Kidney (tissue), 14 donors: ENCODE measurements around the gene C16orf74. TPM values are rescaled to one million over a fixed set of nuclear protein-coding genes. Genes with fewer than 3 reads are reported as not detected.
A peak's percentile ranks its signal among the peaks of the same experiment; 100 is the strongest.

Source experiments
- DNase-seq, 5 donors: peaks; one replicate each; pipeline ENCODE4 v3.0.0-alpha.2; 2013 to 2020
- FAIRE-seq: peaks from 2 replicates; lab custom pipeline; 2012; peaks lifted over from hg19 to GRCh38; lab: Jason Lieb, UNC
- H3K27ac ChIP-seq, 2 donors: one replicate each; pipeline ENCODE4 v1.7.0; 2013; ENCODE audit warnings: low read depth in 2 of 2, low read length in 2 of 2, inconsistent platforms in 1 of 2
- H3K27me3 ChIP-seq: one replicate; pipeline ENCODE4 v1.7.1; 2013; ENCODE audit warnings: low read length, inconsistent platforms; ENCODE audit not compliant: control insufficient read depth, insufficient read depth
- H3K36me3 ChIP-seq, 3 donors: one replicate each; pipeline versions ENCODE4 v1.7.0 to v1.7.1; 2013; ENCODE audit warnings: low read length in 3 of 3, control low read depth in 1 of 3, inconsistent platforms in 1 of 3; ENCODE audit not compliant: insufficient read depth in 3 of 3, control insufficient read depth in 2 of 3
- H3K4me1 ChIP-seq, 3 donors: one replicate each; pipeline versions ENCODE4 v1.7.0 to v1.7.1; 2013; ENCODE audit warnings: low read length in 3 of 3, inconsistent platforms in 1 of 3, low read depth in 1 of 3; ENCODE audit not compliant: control insufficient read depth in 2 of 3, insufficient read depth in 2 of 3
- H3K4me3 ChIP-seq, 3 donors: one replicate each; pipeline versions ENCODE4 v1.7.0 to v1.8.1; 2013; ENCODE audit warnings: low read length in 3 of 3, control low read depth in 1 of 3, inconsistent platforms in 1 of 3
- H3K9ac ChIP-seq, 3 donors: one replicate each; pipeline versions ENCODE4 v1.7.0 to v1.7.1; 2013; ENCODE audit warnings: low read length in 3 of 3, control low read depth in 1 of 3, inconsistent platforms in 1 of 3
- H3K9me3 ChIP-seq, 3 donors: one replicate each; pipeline versions ENCODE4 v1.7.0 to v1.7.1; 2013; ENCODE audit warnings: low read length in 3 of 3, control low read depth in 1 of 3, inconsistent platforms in 1 of 3; ENCODE audit not compliant: control insufficient read depth in 2 of 3, insufficient read depth in 1 of 3
- intact Hi-C: fragments of 100-400 bp; cut with DNase I; formaldehyde crosslinking; loops from one replicate; pipeline ENCODE4 v1.11.1; 2022
- polyA plus RNA-seq: library from polyadenylated mRNA; stranded (reverse); fragments of 350-450 nt; fragmentation: Illumina TruSeq; extraction: RNeasy Lipid Tissue Mini Kit (QIAGEN cat#74804); gene quantifications from one replicate; pipeline ENCODE4 v1.2.3, GENCODE V29; 2014; ENCODE audit warnings: low read depth, low replicate concordance; ENCODE audit not compliant: insufficient read depth
- total RNA-seq: library from RNA; stranded (reverse); fragmentation: NEBNext Ultra II Directional; extraction: Animal tissue kit (Norgen Biotek cat#: 25700); gene quantifications from one replicate; pipeline ENCODE4 v1.2.1, GENCODE V29; 2021
- TF ChIP-seq, protein P1 (sequence below): IDR thresholded peaks from 3 replicates; pipeline ENCODE4 v1.5.1; 2012; ENCODE audit warnings: mild to moderate bottlenecking, moderate library complexity, borderline replicate concordance; ENCODE audit not compliant: insufficient read depth; ENCODE audit errors: extremely low read depth
- donor health status: control.
- donor health status: control.
- donor health status: control.
- donor health status: control.
- donor health status: control.
- donor health status: DM: yes; HTN: yes; CAD: no.
- donor health status: Normal renal cell carcinoma (clear cell type).

Gene C16orf74
- total and polyA plus RNA-seq, 2 donors from 2014 or later = 3.5 to 4.6 TPM

DNA sequence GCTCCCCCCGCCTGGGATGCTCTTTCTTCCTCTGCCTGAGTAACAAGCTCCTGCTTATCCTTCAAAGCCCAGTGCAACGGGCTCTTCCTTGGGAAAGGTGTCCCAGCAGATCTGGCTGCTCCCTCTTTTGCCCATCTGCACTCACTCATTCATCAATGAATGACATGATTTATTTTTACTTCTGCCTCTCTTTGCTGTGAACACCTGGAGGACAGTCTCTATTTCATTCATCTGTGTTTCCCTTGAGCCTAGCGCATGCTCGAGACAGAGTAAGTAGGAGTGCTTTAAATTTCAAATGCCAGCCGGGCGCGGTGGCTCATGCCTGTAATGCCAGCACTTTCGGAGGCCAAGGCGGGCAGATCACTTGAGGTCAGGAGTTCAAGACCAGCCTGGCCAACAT, 40.2 kb downstream of the C16orf74 start:
- DNase-seq (peak in 3 of 5 donors; percentile 54 to 59 (median 55)), FAIRE-seq (no peak)
- H3K27me3 ChIP-seq = no peaks in the 10 kb centered on the region
- TF ChIP-seq, protein P1, sequence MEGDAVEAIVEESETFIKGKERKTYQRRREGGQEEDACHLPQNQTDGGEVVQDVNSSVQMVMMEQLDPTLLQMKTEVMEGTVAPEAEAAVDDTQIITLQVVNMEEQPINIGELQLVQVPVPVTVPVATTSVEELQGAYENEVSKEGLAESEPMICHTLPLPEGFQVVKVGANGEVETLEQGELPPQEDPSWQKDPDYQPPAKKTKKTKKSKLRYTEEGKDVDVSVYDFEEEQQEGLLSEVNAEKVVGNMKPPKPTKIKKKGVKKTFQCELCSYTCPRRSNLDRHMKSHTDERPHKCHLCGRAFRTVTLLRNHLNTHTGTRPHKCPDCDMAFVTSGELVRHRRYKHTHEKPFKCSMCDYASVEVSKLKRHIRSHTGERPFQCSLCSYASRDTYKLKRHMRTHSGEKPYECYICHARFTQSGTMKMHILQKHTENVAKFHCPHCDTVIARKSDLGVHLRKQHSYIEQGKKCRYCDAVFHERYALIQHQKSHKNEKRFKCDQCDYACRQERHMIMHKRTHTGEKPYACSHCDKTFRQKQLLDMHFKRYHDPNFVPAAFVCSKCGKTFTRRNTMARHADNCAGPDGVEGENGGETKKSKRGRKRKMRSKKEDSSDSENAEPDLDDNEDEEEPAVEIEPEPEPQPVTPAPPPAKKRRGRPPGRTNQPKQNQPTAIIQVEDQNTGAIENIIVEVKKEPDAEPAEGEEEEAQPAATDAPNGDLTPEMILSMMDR = no peak
- H3K27ac ChIP-seq = no peak overlapping the region
- H3K9ac ChIP-seq = no peak overlapping the region
- peaks cover 0 to 3% (median 0%) of the 10 kb centered on the region in 3 donors for H3K4me1 ChIP-seq
- H3K36me3 ChIP-seq = no peaks in the 10 kb centered on the region
- peaks cover 0 to 8% (median 1%) of the 10 kb centered on the region in 3 donors for H3K9me3 ChIP-seq
- H3K4me3 ChIP-seq = no peak overlapping the region
- intact Hi-C loops = no loop called here

DNA sequence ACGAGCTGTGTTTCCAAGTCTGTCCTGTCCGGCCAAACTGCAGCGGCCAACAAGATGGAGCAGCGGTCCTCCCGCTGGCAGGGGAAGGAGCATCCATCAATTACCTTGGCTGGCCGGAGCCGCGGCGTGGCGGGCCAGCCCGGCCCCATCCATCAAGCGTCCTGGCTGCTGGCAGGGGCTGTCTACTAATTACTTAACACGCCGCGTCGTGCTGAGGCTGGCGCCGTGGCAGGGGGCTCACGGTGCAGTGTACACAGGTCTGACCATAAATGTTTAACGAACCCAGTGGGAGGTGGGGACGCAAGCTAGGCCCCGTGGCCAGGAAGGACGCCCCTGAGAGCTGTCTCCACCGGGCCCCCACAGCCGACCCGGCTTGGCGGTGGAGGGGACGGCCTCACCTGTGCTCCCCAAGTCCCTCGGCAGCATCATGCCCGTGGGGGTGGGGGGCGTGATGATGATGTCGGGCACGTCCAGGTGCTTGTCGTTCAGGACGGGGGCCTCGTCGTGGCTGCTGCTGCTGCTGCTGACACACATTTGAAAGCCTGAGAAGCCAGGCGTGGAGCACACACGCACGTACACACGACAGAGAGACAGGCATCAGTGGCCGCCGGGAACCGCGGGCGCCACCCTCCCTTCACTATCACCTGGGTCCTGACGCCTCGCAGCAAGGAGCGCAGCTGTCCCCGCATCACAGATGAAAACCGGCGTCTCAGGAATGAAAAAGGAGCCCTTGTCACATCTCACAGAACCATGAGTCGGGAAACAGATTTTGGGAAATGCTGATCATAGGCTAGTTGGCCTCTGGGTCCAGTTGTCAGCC, 40.9 kb downstream of the C16orf74 start:
- Histone ChIP-seq H3K27ac (no peak overlapping the region), H3K36me3 (no peaks in the 10 kb centered on the region), H3K4me3 (no peak overlapping the region), H3K4me1 (no peaks in the 10 kb centered on the region), H3K9me3 (peaks cover 0 to 8% (median 1%) of the 10 kb centered on the region in 3 donors), H3K27me3 (no peaks in the 10 kb centered on the region), H3K9ac (no peak overlapping the region)
- TF ChIP-seq, protein P1 = no peak
- FAIRE-seq (no peak), DNase-seq (peak in 2 of 5 donors; percentile 59 to 64)
- intact Hi-C loops = no loop called here

DNA sequence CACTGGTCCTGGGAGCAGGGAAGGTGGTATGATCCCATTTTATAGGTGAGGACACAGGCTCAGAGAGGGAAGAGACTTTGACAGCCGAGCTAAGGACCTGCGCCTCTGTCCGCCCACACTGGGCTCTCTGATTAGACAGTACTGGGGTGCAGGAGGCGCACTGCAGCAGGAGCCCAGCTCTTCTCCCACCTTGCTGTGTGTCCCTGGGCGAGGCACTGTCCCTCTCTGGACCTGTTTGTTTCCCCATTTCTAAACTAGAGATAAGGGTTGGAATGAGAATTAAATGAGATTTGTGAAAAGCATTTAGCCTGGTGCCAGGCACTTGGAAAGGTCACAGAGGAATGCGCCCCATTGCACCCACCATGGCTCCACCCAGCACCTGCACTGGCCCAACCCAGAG, 42.6 kb downstream of the C16orf74 start:
- FAIRE-seq = no peak
- no peak overlapping the region for H3K27ac ChIP-seq
- no peaks in the 10 kb centered on the region for H3K36me3 ChIP-seq
- H3K4me1 ChIP-seq = no peaks in the 10 kb centered on the region
- H3K4me3 ChIP-seq = no peak overlapping the region
- no peaks in the 10 kb centered on the region for H3K27me3 ChIP-seq
- peaks cover 0 to 8% (median 1%) of the 10 kb centered on the region in 3 donors for H3K9me3 ChIP-seq
- no peak for DNase-seq
- TF ChIP-seq, protein P1 = no peak
- intact Hi-C loops = no loop called here
- H3K9ac ChIP-seq = no peak overlapping the region
